H9 (cell line): ENCODE results near the gene TEX2. TPM values are rescaled to one million over a fixed set of nuclear protein-coding genes. Genes with fewer than 3 reads are reported as not detected.

ENCODE experiments used
- DNase-seq: peaks from one replicate; pipeline ENCODE4 v3.0.0-alpha.2; 2017
- H2AFZ ChIP-seq: one replicate; pipeline ENCODE4 v1.6.1; 2013; ENCODE audit warnings: mild to moderate bottlenecking, low read length, control low read depth, moderate library complexity
- H2AK5ac ChIP-seq: 2 replicates; pipeline ENCODE4 v1.6.1; 2013; ENCODE audit warnings: low read length, control low read depth, mixed read lengths; ENCODE audit not compliant: insufficient read length
- H2BK120ac ChIP-seq: one replicate; pipeline ENCODE4 v1.6.1; 2013; ENCODE audit warnings: low read depth, mild to moderate bottlenecking, low read length, control low read depth, inconsistent platforms; ENCODE audit not compliant: poor library complexity, severe bottlenecking
- H2BK12ac ChIP-seq: 2 replicates; pipeline ENCODE4 v1.6.1; 2013; ENCODE audit warnings: low read length, control low read depth, mixed read lengths, low read depth; ENCODE audit not compliant: insufficient read length
- H2BK15ac ChIP-seq: 2 replicates; pipeline ENCODE4 v1.6.1; 2013; ENCODE audit warnings: low read depth, low read length, control low read depth
- H2BK20ac ChIP-seq: one replicate; pipeline ENCODE4 v1.6.1; 2013; ENCODE audit warnings: low read depth, mild to moderate bottlenecking, low read length, control low read depth, inconsistent platforms; ENCODE audit not compliant: poor library complexity, severe bottlenecking
- H2BK5ac ChIP-seq: 2 replicates; pipeline ENCODE4 v1.6.1; 2013; ENCODE audit warnings: low read length, control low read depth, mixed read lengths; ENCODE audit not compliant: insufficient read length
- H3K14ac ChIP-seq: 2 replicates; pipeline ENCODE4 v1.6.1; 2013; ENCODE audit warnings: low read length, control low read depth; ENCODE audit not compliant: insufficient read depth
- H3K18ac ChIP-seq: 2 replicates; pipeline ENCODE4 v1.6.1; 2013; ENCODE audit warnings: low read depth, mild to moderate bottlenecking, mixed read lengths, low read length, control low read depth; ENCODE audit not compliant: insufficient read length
- H3K23ac ChIP-seq: 2 replicates; pipeline ENCODE4 v1.6.1; 2013; ENCODE audit warnings: low read length, control low read depth, mixed read lengths, low read depth; ENCODE audit not compliant: insufficient read length
- H3K23me2 ChIP-seq: 2 replicates; pipeline ENCODE4 v1.6.1; 2013; ENCODE audit warnings: low read depth, mild to moderate bottlenecking, mixed read lengths, low read length, control low read depth; ENCODE audit not compliant: insufficient read length, poor library complexity, severe bottlenecking
- H3K27ac ChIP-seq: 2 replicates; pipeline ENCODE4 v1.5.1; 2013; ENCODE audit warnings: low read length, control low read depth, mixed read lengths, low read depth; ENCODE audit not compliant: insufficient read length
- H3K27me3 ChIP-seq: 2 replicates; pipeline ENCODE4 v1.6.1; 2013; ENCODE audit warnings: low read length, control low read depth, inconsistent platforms; ENCODE audit not compliant: insufficient read depth
- H3K4ac ChIP-seq: 2 replicates; pipeline ENCODE4 v1.6.1; 2013; ENCODE audit warnings: low read depth, mild to moderate bottlenecking, control low read depth, inconsistent platforms, low read length, moderate library complexity
- H3K4me1 ChIP-seq: 2 replicates; pipeline ENCODE4 v1.6.1; 2013; ENCODE audit warnings: low read length, control low read depth, inconsistent platforms; ENCODE audit not compliant: insufficient read depth
- H3K4me2 ChIP-seq: 2 replicates; pipeline ENCODE4 v1.6.1; 2013; ENCODE audit warnings: low read length, control low read depth, mixed read lengths; ENCODE audit not compliant: insufficient read length, insufficient read depth
- H3K56ac ChIP-seq: 2 replicates; pipeline ENCODE4 v1.6.1; 2013; ENCODE audit warnings: low read depth, mild to moderate bottlenecking, mixed read lengths, low read length, control low read depth; ENCODE audit not compliant: insufficient read length
- H3K79me1 ChIP-seq: 2 replicates; pipeline ENCODE4 v1.6.1; 2013; ENCODE audit warnings: low read depth, mild to moderate bottlenecking, moderate library complexity, low read length, control low read depth, inconsistent platforms; ENCODE audit not compliant: insufficient read depth, poor library complexity, severe bottlenecking
- H3K79me2 ChIP-seq: 2 replicates; pipeline ENCODE4 v1.6.1; 2013; ENCODE audit warnings: low read length, control low read depth, inconsistent platforms; ENCODE audit not compliant: insufficient read depth
- H3K9ac ChIP-seq: 2 replicates; pipeline ENCODE4 v1.6.1; 2013; ENCODE audit warnings: low read length, control low read depth, mixed read lengths; ENCODE audit not compliant: insufficient read length; ENCODE audit errors: extremely low read depth
- H3K9me3 ChIP-seq: one replicate; pipeline ENCODE4 v1.6.1; 2013; ENCODE audit warnings: low read depth, low read length, inconsistent platforms; ENCODE audit not compliant: control insufficient read depth
- H3T11ph ChIP-seq: one replicate; pipeline ENCODE4 v1.6.1; 2013; ENCODE audit warnings: mild to moderate bottlenecking, low read length, control low read depth, inconsistent platforms
- H4K20me1 ChIP-seq: one replicate; pipeline ENCODE4 v1.6.1; 2013; ENCODE audit not compliant: control insufficient read depth, insufficient read length, insufficient read depth
- H4K5ac ChIP-seq: 2 replicates; pipeline ENCODE4 v1.6.1; 2013; ENCODE audit warnings: low read depth, mild to moderate bottlenecking, mixed read lengths, low read length, control low read depth; ENCODE audit not compliant: insufficient read length
- H4K8ac ChIP-seq: replicated peaks from 2 replicates; pipeline ENCODE4 v1.6.1; 2013; ENCODE audit warnings: low read length, control low read depth, mixed read lengths, low read depth; ENCODE audit not compliant: insufficient read length
- H4K91ac ChIP-seq: 2 replicates; pipeline ENCODE4 v1.6.1; 2013; ENCODE audit warnings: low read depth, mild to moderate bottlenecking, moderate library complexity, mixed read lengths, low read length, control low read depth; ENCODE audit not compliant: insufficient read length
- H3K27ac Mint-ChIP-seq, 3 experiments: 2 replicates in 2 of 3; 3 replicates in 1 of 3; pipeline ENCODE4 v1.8.0; 2020 to 2021; ENCODE audit warnings: mixed read lengths in 3 of 3, mild to moderate bottlenecking in 1 of 3, moderate library complexity in 1 of 3
- H3K27me3 Mint-ChIP-seq: 2 replicates; pipeline ENCODE4 v1.8.0; 2021; ENCODE audit warnings: low read depth, mild to moderate bottlenecking, moderate library complexity, mixed read lengths
- H3K36me3 Mint-ChIP-seq, 3 experiments: 2 replicates in 2 of 3; 3 replicates in 1 of 3; pipeline ENCODE4 v1.8.0; 2020 to 2021; ENCODE audit warnings: low read depth in 3 of 3, mixed read lengths in 3 of 3; ENCODE audit not compliant: insufficient read depth in 1 of 3
- H3K4me1 Mint-ChIP-seq, 2 experiments: 2 replicates each; pipeline ENCODE4 v1.8.0; 2020; ENCODE audit warnings: mixed read lengths in 2 of 2
- H3K4me3 Mint-ChIP-seq, 2 experiments: 2 replicates in 1 of 2; 3 replicates in 1 of 2; pipeline ENCODE4 v1.8.0; 2020 to 2021; ENCODE audit warnings: mild to moderate bottlenecking in 2 of 2, mixed read lengths in 2 of 2, moderate library complexity in 1 of 2
- H3K9me3 Mint-ChIP-seq, 2 experiments: 2 replicates in 1 of 2; 3 replicates in 1 of 2; pipeline ENCODE4 v1.8.0; 2020; ENCODE audit warnings: mild to moderate bottlenecking in 2 of 2, mixed read lengths in 2 of 2, moderate library complexity in 1 of 2
- WGBS: extraction: QIAGEN DNeasy Blood & Tissue Kit; methylation state at CpG from one replicate; pipeline ENCODE4 v1.1.7; 2013; ENCODE audit warnings: missing lambda C conversion rate, low lambda C conversion rate, mixed read lengths; ENCODE audit not compliant: insufficient read length; ENCODE audit errors: extremely low coverage; 5-methylcytosine and 5-hydroxymethylcytosine counted together
- total RNA-seq: library from RNA; stranded (reverse); gene quantifications from 2 replicates; pipeline ENCODE4 v1.2.1, GENCODE V29; 2021
- TF ChIP-seq, protein P1 (sequence below): fragments of 200-600 bp; sonication (generic); conservative IDR thresholded peaks from 3 replicates; pipeline ENCODE4 v1.8.0; 2021; ENCODE audit warnings: antibody characterized with exemption, mild to moderate bottlenecking

The TEX2 gene
- total RNA-seq, 1 experiment from 2014 or later: 12.2 TPM

DNA sequence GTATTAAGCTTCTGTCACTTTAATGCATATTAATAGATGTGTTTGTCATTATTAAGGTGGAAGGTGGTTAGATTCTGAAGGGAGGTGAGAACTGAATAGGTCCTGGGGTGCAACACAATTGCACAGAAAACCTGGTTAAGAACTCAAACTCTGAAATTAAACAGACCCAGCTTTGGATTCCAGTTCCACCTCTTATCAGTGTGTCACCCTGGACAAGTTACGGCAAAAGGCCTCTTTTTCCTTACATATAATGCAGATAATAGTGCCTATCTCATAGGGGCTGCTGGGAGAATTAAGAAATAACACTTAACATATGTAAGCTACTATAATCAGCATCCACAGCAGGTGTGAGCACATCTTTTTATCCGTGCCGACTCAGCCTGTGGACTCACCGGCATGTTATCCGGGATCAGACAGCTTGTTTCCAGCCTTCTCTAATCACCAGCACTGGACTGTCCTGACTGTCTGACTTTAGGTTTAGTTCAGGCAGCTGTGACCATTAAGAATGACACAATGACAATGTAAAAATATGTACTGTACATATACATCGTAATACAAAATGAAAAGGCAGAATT lies 31.4 kb downstream of the TEX2 start:
- Histone ChIP-seq H3K4me2 (no peak overlapping the region), H3K79me1 (no peaks in the 10 kb centered on the region), H4K20me1 (no peaks in the 10 kb centered on the region), H3K27ac (no peak overlapping the region), H2BK12ac (no peak overlapping the region), H2BK15ac (no peak overlapping the region), H2AK5ac (no peak overlapping the region), H2BK120ac (no peak overlapping the region), H3K18ac (no peak overlapping the region), H3K14ac (no peak overlapping the region), H3K9ac (no peak overlapping the region), H2BK5ac (no peak overlapping the region), H3K4ac (no peak overlapping the region), H3K56ac (no peak overlapping the region), H3K23me2 (no peaks in the 10 kb centered on the region), H4K91ac (no peak overlapping the region), H3K27me3 (no peaks in the 10 kb centered on the region), H2AFZ (no peak overlapping the region), H3K4me1 (peaks cover 3% of the 10 kb centered on the region; the same call in 1 of the 2 replicates), H3K9me3 (no peaks in the 10 kb centered on the region), H3K23ac (no peak overlapping the region), H3K79me2 (no peaks in the 10 kb centered on the region), H4K8ac (no peak overlapping the region), H2BK20ac (no peak overlapping the region), H3T11ph (no peak overlapping the region), H4K5ac (no peak overlapping the region)
- Mint-ChIP-seq H3K27me3 (no peaks in the 10 kb centered on the region), H3K4me1 (peaks cover 11 to 14% of the 10 kb centered on the region in 2 experiments), H3K36me3 (no peaks in the 10 kb centered on the region; a peak in 1 of 7 replicates), H3K9me3 (no peaks in the 10 kb centered on the region), H3K27ac (no peak overlapping the region), H3K4me3 (no peak overlapping the region)
- WGBS: no CpG with 5 or more reads among the region's 6 CpGs
- TF ChIP-seq, protein P1, sequence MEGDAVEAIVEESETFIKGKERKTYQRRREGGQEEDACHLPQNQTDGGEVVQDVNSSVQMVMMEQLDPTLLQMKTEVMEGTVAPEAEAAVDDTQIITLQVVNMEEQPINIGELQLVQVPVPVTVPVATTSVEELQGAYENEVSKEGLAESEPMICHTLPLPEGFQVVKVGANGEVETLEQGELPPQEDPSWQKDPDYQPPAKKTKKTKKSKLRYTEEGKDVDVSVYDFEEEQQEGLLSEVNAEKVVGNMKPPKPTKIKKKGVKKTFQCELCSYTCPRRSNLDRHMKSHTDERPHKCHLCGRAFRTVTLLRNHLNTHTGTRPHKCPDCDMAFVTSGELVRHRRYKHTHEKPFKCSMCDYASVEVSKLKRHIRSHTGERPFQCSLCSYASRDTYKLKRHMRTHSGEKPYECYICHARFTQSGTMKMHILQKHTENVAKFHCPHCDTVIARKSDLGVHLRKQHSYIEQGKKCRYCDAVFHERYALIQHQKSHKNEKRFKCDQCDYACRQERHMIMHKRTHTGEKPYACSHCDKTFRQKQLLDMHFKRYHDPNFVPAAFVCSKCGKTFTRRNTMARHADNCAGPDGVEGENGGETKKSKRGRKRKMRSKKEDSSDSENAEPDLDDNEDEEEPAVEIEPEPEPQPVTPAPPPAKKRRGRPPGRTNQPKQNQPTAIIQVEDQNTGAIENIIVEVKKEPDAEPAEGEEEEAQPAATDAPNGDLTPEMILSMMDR: no peak
- DNase-seq: no peak
